HCT116 (cell line): ENCODE data around the gene CTNNA1. TPM values are rescaled to one million over a fixed set of nuclear protein-coding genes. Genes with fewer than 3 reads are reported as not detected.

Source experiments
- ATAC-seq: fragments of 200-7000 bp; cut with Tn5 transposase; 2 replicates; pipeline ENCODE4 v1.9.1; 2020; ENCODE audit warnings: mild to moderate bottlenecking, moderate library complexity
- BruUV-seq: library from RNA; stranded (reverse); fragments of 400-500 nt; replicated peaks from 2 replicates; lab custom pipeline; 2021; lab: Mats Ljungman, UMichigan
- CTCF ChIA-PET: fragments of 300-600 bp; sonication (Branson Sonifier 250); formaldehyde crosslinking; loops from one replicate; lab custom pipeline; 2021; ENCODE audit warnings: antibody characterized with exemption; lab: Charles Lee
- POLR2A ChIA-PET: fragments of 300-600, 350-600 bp; sonication (Branson Sonifier 250); formaldehyde crosslinking; loops from one replicate; lab custom pipeline; 2021; ENCODE audit warnings: antibody characterized with exemption; lab: Charles Lee
- RAD21 ChIA-PET, 2 experiments: fragments of 300-600 bp; sonication (Branson Sonifier 250); formaldehyde crosslinking; loops; one replicate each; lab custom pipeline; 2023; ENCODE audit warnings: low total read pairs in 2 of 2; ENCODE audit not compliant: uncharacterized antibody in 2 of 2, unreplicated experiment in 2 of 2, low non-redundant PET in 1 of 2; lab: Charles Lee
- DNase-seq: peaks from one replicate; pipeline ENCODE4 v3.0.0-alpha.2; 2010; ENCODE audit warnings: low read depth, low spot score
- H2AFZ ChIP-seq: fragments of 200-600 bp; shearing (Covaris generic), sonication (generic); 2 replicates; pipeline ENCODE4 v1.6.1; 2017; ENCODE audit warnings: low read depth, mixed run types, mixed read lengths, antibody characterized with exemption, low read length; ENCODE audit not compliant: poor library complexity, severe bottlenecking
- H3K27ac ChIP-seq: 2 replicates; pipeline ENCODE4 v1.5.1; 2012; ENCODE audit warnings: low read depth, low read length
- H3K27me3 ChIP-seq: fragments of 200-600 bp; sonication (generic); 2 replicates; pipeline ENCODE4 v1.6.1; 2016; ENCODE audit warnings: mixed run types, low read length, mixed read lengths; ENCODE audit not compliant: insufficient read depth
- H3K36me3 ChIP-seq, 2 experiments: fragments of 200-500 bp in 1 of 2; fragments of 200-600 bp in 1 of 2; sonication (Bioruptor generic) in 1 of 2; sonication (generic) in 1 of 2; 2 replicates each; pipeline versions ENCODE4 v1.5.1 to v1.6.1; 2014 to 2016; ENCODE audit warnings: low read length in 2 of 2, inconsistent platforms in 1 of 2, mixed read lengths in 1 of 2, mixed run types in 1 of 2; ENCODE audit not compliant: insufficient read depth in 2 of 2, control insufficient read depth in 1 of 2
- H3K4me1 ChIP-seq, 2 experiments: fragments of 200-600 bp in 1 of 2; sonication (generic) in 1 of 2; 2 replicates each; pipeline versions ENCODE4 v1.5.1 to v1.6.1; 2012 to 2017; ENCODE audit warnings: low read length in 2 of 2, inconsistent platforms in 1 of 2, mild to moderate bottlenecking in 1 of 2, mixed read lengths in 1 of 2, mixed run types in 1 of 2, moderate library complexity in 1 of 2; ENCODE audit not compliant: insufficient read depth in 2 of 2, control insufficient read depth in 1 of 2
- H3K4me2 ChIP-seq: fragments of 200-600 bp; sonication (generic); 2 replicates; pipeline ENCODE4 v1.6.1; 2017; ENCODE audit warnings: mixed run types, low read length, mixed read lengths
- H3K4me3 ChIP-seq, 2 experiments: fragments of 200-600 bp in 1 of 2; sonication (generic) in 1 of 2; replicated peaks in 1 of 2; 2 replicates each; pipeline ENCODE4 v1.5.1; 2011 to 2016; ENCODE audit warnings: low read length in 2 of 2, control low read depth in 1 of 2, low read depth in 1 of 2, mild to moderate bottlenecking in 1 of 2, mixed read lengths in 1 of 2, mixed run types in 1 of 2
- H3K79me2 ChIP-seq: fragments of 200-600 bp; sonication (generic); 2 replicates; pipeline ENCODE4 v1.6.1; 2017; ENCODE audit warnings: mild to moderate bottlenecking, mixed run types, low read length, moderate library complexity, mixed read lengths; ENCODE audit not compliant: insufficient read depth
- H3K9ac ChIP-seq: fragments of 200-600 bp; sonication (generic); 2 replicates; pipeline ENCODE4 v1.6.1; 2016; ENCODE audit warnings: low read length, mixed read lengths
- H3K9me2 ChIP-seq: fragments of 200-600 bp; sonication (generic), shearing (Covaris generic); 2 replicates; pipeline ENCODE4 v1.6.1; 2017; ENCODE audit warnings: mixed run types, mild to moderate bottlenecking, moderate library complexity; ENCODE audit not compliant: insufficient read depth
- H3K9me3 ChIP-seq, 2 experiments: fragments of 200-500 bp in 1 of 2; fragments of 200-600 bp in 1 of 2; sonication (Bioruptor generic) in 1 of 2; sonication (generic) in 1 of 2; 2 replicates each; pipeline ENCODE4 v1.6.1; 2014 to 2017; ENCODE audit warnings: low read length in 2 of 2, mixed read lengths in 2 of 2, inconsistent platforms in 1 of 2, low read depth in 1 of 2, mild to moderate bottlenecking in 1 of 2, mixed run types in 1 of 2, moderate library complexity in 1 of 2; ENCODE audit not compliant: control insufficient read depth in 1 of 2, insufficient read depth in 1 of 2
- H4K20me1 ChIP-seq: fragments of 200-600 bp; sonication (generic), shearing (Covaris generic); 2 replicates; pipeline ENCODE4 v1.6.1; 2017; ENCODE audit warnings: mixed run types, mild to moderate bottlenecking, moderate library complexity; ENCODE audit not compliant: insufficient read depth
- CEBPB ChIP-seq: IDR thresholded peaks from 2 replicates; pipeline ENCODE4 v1.6.1; 2012; ENCODE audit warnings: low read depth
- EZH2 ChIP-seq: fragments of 200-600 bp; sonication (generic); IDR thresholded peaks from 2 replicates; pipeline ENCODE4 v1.6.1; 2017; ENCODE audit warnings: antibody characterized with exemption, mixed run types
- FOSL1 ChIP-seq: IDR thresholded peaks from 2 replicates; pipeline ENCODE4 v1.6.1; 2012; ENCODE audit warnings: low read depth
- POLR2AphosphoS5 ChIP-seq: IDR thresholded peaks from 2 replicates; pipeline ENCODE4 v1.6.1; 2011; ENCODE audit warnings: mild to moderate bottlenecking, low read depth, low read length, moderate library complexity
- RAD21 ChIP-seq: IDR thresholded peaks from 2 replicates; pipeline ENCODE4 v1.6.1; 2012; ENCODE audit warnings: low read depth, mild to moderate bottlenecking
- SP1 ChIP-seq: IDR thresholded peaks from 2 replicates; pipeline ENCODE4 v1.6.1; 2012; ENCODE audit warnings: low read depth
- SRF ChIP-seq: IDR thresholded peaks from 2 replicates; pipeline ENCODE4 v1.6.1; 2012; ENCODE audit warnings: low read depth
- TCF7L2 ChIP-seq: IDR thresholded peaks from 2 replicates; pipeline ENCODE4 v1.7.0; 2011; ENCODE audit warnings: borderline replicate concordance, inconsistent platforms; ENCODE audit not compliant: insufficient read depth, insufficient read length; ENCODE audit errors: extremely low read depth
- ZNF274 ChIP-seq: fragments of 200-500 bp; sonication (Bioruptor generic); IDR thresholded peaks from 2 replicates; pipeline ENCODE4 v1.6.1; 2014; ENCODE audit warnings: mild to moderate bottlenecking, low read depth, low read length, inconsistent platforms
- intact Hi-C: fragments of 100-400 bp; cut with micrococcal nuclease; formaldehyde crosslinking; loops from 2 replicates; pipeline ENCODE4 v1.10.0; 2022
- total RNA-seq: library from RNA; stranded (reverse); gene quantifications from one replicate; pipeline ENCODE4 v1.2.1, GENCODE V29; 2021; ENCODE audit not compliant: unreplicated experiment
- TF ChIP-seq, protein P1 (sequence below): IDR thresholded peaks from 2 replicates; pipeline ENCODE4 v1.6.1; 2012; ENCODE audit warnings: low read depth
- TF ChIP-seq, protein P2 (sequence below): IDR thresholded peaks from 2 replicates; pipeline ENCODE4 v1.6.1; 2012
- TF ChIP-seq, protein P3 (sequence below), 3 experiments: fragments of 200-600 bp in 1 of 3; sonication (generic) in 1 of 3; IDR thresholded peaks in 2 of 3; conservative IDR thresholded peaks in 1 of 3; 2 replicates each; pipeline ENCODE4 v1.5.1; 2012 to 2017; ENCODE audit warnings: low read depth in 2 of 3, low read length in 2 of 3, antibody characterized with exemption in 1 of 3, borderline replicate concordance in 1 of 3, control low read depth in 1 of 3, mild to moderate bottlenecking in 1 of 3, mixed read lengths in 1 of 3, mixed run types in 1 of 3, moderate library complexity in 1 of 3; ENCODE audit not compliant: insufficient read depth in 1 of 3
- TF ChIP-seq, protein P4 (sequence below): IDR thresholded peaks from 2 replicates; pipeline ENCODE4 v1.6.1; 2012

CTNNA1 gene
- total RNA-seq, 1 experiment from 2014 or later: 313 TPM

DNA sequence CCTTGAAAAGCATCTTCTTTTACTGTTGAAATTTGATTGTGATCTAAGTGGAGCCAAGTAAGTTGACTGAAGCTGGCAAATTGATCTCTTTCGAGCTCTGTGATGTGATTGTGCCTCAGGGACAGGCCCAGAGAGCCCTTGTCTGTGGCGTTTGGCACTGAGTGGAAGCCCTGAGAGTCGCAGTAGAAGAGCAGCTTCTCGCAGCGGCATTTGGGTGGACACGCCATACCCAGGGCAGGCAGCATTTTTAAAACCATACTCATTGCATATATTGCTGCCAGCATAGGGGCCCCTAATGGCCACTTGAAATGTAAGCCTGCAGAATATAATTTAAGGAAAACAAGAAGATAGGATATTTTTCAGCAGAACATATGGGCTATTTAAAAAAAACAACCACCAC is 121.0 kb downstream of the CTNNA1 start:
- CTCF ChIA-PET: no interaction called here
- TF ChIP-seq, protein P1, sequence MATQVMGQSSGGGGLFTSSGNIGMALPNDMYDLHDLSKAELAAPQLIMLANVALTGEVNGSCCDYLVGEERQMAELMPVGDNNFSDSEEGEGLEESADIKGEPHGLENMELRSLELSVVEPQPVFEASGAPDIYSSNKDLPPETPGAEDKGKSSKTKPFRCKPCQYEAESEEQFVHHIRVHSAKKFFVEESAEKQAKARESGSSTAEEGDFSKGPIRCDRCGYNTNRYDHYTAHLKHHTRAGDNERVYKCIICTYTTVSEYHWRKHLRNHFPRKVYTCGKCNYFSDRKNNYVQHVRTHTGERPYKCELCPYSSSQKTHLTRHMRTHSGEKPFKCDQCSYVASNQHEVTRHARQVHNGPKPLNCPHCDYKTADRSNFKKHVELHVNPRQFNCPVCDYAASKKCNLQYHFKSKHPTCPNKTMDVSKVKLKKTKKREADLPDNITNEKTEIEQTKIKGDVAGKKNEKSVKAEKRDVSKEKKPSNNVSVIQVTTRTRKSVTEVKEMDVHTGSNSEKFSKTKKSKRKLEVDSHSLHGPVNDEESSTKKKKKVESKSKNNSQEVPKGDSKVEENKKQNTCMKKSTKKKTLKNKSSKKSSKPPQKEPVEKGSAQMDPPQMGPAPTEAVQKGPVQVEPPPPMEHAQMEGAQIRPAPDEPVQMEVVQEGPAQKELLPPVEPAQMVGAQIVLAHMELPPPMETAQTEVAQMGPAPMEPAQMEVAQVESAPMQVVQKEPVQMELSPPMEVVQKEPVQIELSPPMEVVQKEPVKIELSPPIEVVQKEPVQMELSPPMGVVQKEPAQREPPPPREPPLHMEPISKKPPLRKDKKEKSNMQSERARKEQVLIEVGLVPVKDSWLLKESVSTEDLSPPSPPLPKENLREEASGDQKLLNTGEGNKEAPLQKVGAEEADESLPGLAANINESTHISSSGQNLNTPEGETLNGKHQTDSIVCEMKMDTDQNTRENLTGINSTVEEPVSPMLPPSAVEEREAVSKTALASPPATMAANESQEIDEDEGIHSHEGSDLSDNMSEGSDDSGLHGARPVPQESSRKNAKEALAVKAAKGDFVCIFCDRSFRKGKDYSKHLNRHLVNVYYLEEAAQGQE: no peak
- TF ChIP-seq RAD21 (no peak), TCF7L2 (no peak), SP1 (no peak), ZNF274 (no peak), EZH2 (no peak), SRF (no peak), CEBPB (no peak), FOSL1 (no peak), POLR2AphosphoS5 (no peak)
- TF ChIP-seq, protein P2, sequence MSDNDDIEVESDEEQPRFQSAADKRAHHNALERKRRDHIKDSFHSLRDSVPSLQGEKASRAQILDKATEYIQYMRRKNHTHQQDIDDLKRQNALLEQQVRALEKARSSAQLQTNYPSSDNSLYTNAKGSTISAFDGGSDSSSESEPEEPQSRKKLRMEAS: no peak
- TF ChIP-seq, protein P3, sequence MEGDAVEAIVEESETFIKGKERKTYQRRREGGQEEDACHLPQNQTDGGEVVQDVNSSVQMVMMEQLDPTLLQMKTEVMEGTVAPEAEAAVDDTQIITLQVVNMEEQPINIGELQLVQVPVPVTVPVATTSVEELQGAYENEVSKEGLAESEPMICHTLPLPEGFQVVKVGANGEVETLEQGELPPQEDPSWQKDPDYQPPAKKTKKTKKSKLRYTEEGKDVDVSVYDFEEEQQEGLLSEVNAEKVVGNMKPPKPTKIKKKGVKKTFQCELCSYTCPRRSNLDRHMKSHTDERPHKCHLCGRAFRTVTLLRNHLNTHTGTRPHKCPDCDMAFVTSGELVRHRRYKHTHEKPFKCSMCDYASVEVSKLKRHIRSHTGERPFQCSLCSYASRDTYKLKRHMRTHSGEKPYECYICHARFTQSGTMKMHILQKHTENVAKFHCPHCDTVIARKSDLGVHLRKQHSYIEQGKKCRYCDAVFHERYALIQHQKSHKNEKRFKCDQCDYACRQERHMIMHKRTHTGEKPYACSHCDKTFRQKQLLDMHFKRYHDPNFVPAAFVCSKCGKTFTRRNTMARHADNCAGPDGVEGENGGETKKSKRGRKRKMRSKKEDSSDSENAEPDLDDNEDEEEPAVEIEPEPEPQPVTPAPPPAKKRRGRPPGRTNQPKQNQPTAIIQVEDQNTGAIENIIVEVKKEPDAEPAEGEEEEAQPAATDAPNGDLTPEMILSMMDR (IDR thresholded peaks at IDR 0.05 in 2 of 3, conservative IDR thresholded peaks at IDR 0.05 in 1 of 3; ENCODE audit: borderline replicate concordance in 1 of 3, insufficient read depth in 1 of 3, low read depth in 2 of 3, low read length in 2 of 3): no peak
- TF ChIP-seq, protein P4, sequence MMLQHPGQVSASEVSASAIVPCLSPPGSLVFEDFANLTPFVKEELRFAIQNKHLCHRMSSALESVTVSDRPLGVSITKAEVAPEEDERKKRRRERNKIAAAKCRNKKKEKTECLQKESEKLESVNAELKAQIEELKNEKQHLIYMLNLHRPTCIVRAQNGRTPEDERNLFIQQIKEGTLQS: no peak
- ATAC-seq: no peak
- no peak overlapping the region for H3K4me3 ChIP-seq
- H3K9ac ChIP-seq: no peak overlapping the region
- intact Hi-C loops: no loop called here
- no peak overlapping the region for H3K27ac ChIP-seq
- H3K4me1 ChIP-seq: peaks cover 13 to 15% of the 10 kb centered on the region in 2 experiments
- no peaks in the 10 kb centered on the region for H3K36me3 ChIP-seq
- no TSS peak for BruUV-seq
- DNase-seq: no peak
- H3K4me2 ChIP-seq: no peak overlapping the region
- H3K9me2 ChIP-seq: no peaks in the 10 kb centered on the region
- H2AFZ ChIP-seq: no peak overlapping the region
- H3K27me3 ChIP-seq: no peaks in the 10 kb centered on the region
- POLR2A ChIA-PET: no interaction called here
- no peaks in the 10 kb centered on the region for H3K9me3 ChIP-seq
- H3K79me2 ChIP-seq: peaks cover 90% of the 10 kb centered on the region
- H4K20me1 ChIP-seq: peaks cover 15% of the 10 kb centered on the region; the same call in 1 of the 2 replicates
- RAD21 ChIA-PET: no interaction called here
